Choroid plexus epithelial cell (primary cell): ENCODE data around the gene OR52N4.

Experiments
- DNase-seq: peaks from one replicate; pipeline ENCODE4 v3.0.0-alpha.2; 2010; ENCODE audit warnings: low read depth
- H3K4me3 ChIP-seq: 2 replicates; pipeline ENCODE4 v1.5.1; 2011; ENCODE audit warnings: low read depth, mild to moderate bottlenecking, control low read depth, low read length, moderate library complexity
- TF ChIP-seq, protein P1 (sequence below): conservative IDR thresholded peaks from 2 replicates; pipeline ENCODE4 v1.5.1; 2011; ENCODE audit warnings: low read depth, mild to moderate bottlenecking, control low read depth, inconsistent platforms, low read length, moderate library complexity

The OR52N4 gene

DNA sequence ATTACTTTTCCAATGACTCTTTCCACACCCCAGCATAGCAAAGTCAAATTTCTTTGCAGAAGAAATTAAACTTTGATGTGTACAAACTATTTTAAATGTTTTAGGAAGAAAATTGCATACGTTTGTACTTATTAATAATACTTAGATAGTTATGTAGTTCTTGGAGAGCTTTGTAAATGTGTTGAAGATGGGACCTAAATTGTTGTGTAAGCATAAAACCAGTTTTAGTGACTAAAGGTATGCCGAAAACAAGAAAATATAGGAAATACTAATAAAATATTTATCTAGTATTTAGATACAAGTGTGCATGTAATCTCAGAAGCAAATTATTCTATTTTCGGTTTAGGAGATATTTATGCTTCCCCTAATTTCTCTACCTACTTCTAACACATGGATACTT is 4.2 kb upstream of the OR52N4 start:
- no peak overlapping the region for H3K4me3 ChIP-seq
- TF ChIP-seq, protein P1, sequence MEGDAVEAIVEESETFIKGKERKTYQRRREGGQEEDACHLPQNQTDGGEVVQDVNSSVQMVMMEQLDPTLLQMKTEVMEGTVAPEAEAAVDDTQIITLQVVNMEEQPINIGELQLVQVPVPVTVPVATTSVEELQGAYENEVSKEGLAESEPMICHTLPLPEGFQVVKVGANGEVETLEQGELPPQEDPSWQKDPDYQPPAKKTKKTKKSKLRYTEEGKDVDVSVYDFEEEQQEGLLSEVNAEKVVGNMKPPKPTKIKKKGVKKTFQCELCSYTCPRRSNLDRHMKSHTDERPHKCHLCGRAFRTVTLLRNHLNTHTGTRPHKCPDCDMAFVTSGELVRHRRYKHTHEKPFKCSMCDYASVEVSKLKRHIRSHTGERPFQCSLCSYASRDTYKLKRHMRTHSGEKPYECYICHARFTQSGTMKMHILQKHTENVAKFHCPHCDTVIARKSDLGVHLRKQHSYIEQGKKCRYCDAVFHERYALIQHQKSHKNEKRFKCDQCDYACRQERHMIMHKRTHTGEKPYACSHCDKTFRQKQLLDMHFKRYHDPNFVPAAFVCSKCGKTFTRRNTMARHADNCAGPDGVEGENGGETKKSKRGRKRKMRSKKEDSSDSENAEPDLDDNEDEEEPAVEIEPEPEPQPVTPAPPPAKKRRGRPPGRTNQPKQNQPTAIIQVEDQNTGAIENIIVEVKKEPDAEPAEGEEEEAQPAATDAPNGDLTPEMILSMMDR: no peak
- no peak for DNase-seq

DNA sequence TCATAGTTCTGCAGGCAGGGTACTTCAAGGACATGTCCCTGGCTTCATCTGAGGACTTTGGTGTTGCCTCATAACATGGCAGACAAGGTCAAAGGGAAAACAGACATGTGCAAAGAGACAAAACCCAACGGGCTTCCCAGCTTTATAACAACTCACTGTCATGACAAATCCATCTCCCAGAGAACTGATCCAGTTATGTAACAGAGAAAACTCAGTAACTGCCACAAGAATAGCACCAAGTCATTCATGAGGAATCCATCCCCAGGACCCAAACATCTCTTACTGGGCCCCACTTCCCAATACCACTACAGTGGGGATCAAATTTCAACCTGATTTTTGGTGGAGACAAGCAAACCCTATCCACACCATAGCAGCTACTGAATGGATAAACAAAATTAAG is 13.0 kb downstream of the OR52N4 start:
- TF ChIP-seq, protein P1: no peak
- no peak overlapping the region for H3K4me3 ChIP-seq

DNA sequence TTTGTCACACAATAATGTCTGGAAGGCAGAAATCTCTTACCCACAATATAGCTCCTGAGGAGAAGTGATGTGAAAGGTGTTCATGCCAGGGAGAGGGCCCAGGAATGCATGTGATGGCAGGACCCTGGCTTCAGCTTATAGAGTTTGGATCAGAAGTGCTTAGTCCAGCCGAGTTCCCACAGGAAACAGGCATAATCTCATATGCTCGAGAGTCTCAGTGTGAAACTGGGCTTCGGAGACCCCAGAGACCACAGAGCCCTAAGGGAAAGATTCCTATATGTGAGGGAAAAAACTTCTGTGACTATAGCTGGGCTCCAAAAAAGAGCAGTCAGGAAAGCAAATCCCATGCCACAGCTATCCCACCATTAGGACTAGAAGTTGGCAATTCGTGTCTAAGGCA is 29.2 kb downstream of the OR52N4 start, which contains the start of gene OR52N5:
Gene OR52N5 (minus strand): TSS at position 101 of the 400 bp plus-strand sequence. CDS start 4,721 bp downstream, outside the sequence.
- no peak for DNase-seq
- TF ChIP-seq, protein P1: no peak
- no peak within 1 kb of the TSS for H3K4me3 ChIP-seq

More for the DNA sequence above, 13.0 kb downstream of the OR52N4 start:
- DNase-seq: no peak

DNA sequence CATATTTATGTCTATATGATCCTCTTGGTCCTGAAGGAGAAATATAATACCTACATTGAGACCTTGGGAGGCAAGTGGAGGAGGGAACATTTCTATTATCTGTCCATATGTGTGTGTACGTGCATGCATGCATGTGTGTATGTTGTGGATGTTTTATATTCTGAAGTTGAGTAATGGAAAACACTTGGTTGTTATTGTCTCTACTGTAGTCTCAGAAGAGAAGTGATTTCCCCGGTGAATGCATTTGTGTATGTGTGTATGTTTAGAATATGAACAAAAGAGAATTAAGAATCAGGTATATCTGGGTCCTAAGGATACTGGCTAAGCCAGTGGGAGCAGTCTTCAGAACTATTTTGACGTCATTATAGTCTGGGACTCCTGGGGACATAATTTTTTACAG is 37.1 kb downstream of the OR52N4 start, which contains the start of gene OR52N1:
Gene OR52N1 (minus strand): TSS at position 101 of the 400 bp plus-strand sequence. CDS start 2,449 bp downstream, outside the sequence.
- no peak within 1 kb of the TSS for H3K4me3 ChIP-seq
- TF ChIP-seq, protein P1: no peak
- no peak for DNase-seq

DNA sequence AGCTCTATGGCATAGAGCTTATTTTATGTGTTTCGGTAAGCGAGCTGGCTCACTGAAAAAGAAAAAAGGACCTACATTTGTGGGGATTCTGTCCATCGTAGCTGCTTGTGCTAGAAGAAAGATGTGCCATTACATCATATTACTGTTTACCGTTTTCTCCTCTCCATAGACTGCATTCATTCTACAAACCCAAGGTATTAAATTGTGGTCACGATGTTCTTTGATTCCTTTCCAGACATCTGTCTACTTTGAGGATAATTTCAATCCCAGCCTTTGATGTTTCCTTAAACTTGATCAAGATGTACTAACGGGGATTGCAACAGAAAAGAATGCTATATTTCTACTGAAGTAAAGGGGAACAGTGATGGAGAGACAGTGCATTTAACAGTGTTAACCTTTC is 42.5 kb downstream of the OR52N4 start:
- no peak overlapping the region for H3K4me3 ChIP-seq
- DNase-seq: no peak
- TF ChIP-seq, protein P1: no peak

DNA sequence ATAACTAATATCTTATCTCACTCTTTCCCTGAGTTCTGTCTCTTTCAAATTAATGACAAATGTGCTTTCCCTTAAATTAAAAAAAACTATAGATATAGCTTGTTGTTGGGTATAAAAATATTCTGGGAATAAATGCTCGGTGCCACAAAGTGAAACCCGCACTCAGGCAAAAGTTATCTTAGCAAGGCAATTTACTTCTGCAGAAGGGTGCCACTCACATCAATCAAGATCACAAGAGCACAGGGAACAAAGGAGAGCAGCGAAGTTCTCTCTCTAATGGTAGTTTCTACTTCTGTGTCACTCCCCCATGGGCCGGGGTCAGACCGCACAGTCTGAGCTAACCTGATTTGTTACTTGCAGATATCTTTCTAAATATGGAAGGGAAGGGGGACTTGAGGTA is 49.9 kb downstream of the OR52N4 start:
- TF ChIP-seq, protein P1: no peak
- no peak overlapping the region for H3K4me3 ChIP-seq
- no peak for DNase-seq
